ENCODE results near the gene ST6GALNAC2. TPM values are rescaled to one million over a fixed set of nuclear protein-coding genes. Genes with fewer than 3 reads are reported as not detected.
A peak's percentile ranks its signal among the peaks of the same experiment; 100 is the strongest.
"Not testable (repeated sequence)": the region's sequence is repeated elsewhere in the genome, so short reads cannot be mapped to it uniquely, and the experiment has no call there.

The ST6GALNAC2 gene
- total RNA-seq, 1 donor from 2014 or later, result 0.32 TPM

GRCh38 chr17:76617838-76618237 is 32.2 kb upstream of the ST6GALNAC2 start:
- H3K27ac Mint-ChIP-seq (ENCODE audit: unreplicated experiment), result no peak overlapping the region
- no peak overlapping the region for H3K4me3 Mint-ChIP-seq (ENCODE audit: unreplicated experiment)
- no peaks in the 10 kb centered on the region for H3K36me3 Mint-ChIP-seq (ENCODE audit: unreplicated experiment)
- H3K27me3 Mint-ChIP-seq (ENCODE audit: unreplicated experiment), result peaks cover 3% of the 10 kb centered on the region
- peaks cover 5% of the 10 kb centered on the region for H3K9me3 Mint-ChIP-seq (ENCODE audit: unreplicated experiment)
- no peak for DNase-seq
- H3K4me1 Mint-ChIP-seq (ENCODE audit: low read depth, unreplicated experiment), result no peaks in the 10 kb centered on the region
- TF ChIP-seq, protein P1, sequence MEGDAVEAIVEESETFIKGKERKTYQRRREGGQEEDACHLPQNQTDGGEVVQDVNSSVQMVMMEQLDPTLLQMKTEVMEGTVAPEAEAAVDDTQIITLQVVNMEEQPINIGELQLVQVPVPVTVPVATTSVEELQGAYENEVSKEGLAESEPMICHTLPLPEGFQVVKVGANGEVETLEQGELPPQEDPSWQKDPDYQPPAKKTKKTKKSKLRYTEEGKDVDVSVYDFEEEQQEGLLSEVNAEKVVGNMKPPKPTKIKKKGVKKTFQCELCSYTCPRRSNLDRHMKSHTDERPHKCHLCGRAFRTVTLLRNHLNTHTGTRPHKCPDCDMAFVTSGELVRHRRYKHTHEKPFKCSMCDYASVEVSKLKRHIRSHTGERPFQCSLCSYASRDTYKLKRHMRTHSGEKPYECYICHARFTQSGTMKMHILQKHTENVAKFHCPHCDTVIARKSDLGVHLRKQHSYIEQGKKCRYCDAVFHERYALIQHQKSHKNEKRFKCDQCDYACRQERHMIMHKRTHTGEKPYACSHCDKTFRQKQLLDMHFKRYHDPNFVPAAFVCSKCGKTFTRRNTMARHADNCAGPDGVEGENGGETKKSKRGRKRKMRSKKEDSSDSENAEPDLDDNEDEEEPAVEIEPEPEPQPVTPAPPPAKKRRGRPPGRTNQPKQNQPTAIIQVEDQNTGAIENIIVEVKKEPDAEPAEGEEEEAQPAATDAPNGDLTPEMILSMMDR (IDR thresholded peaks at IDR 0.05; ENCODE audit: partially characterized antibody, unreplicated experiment), result no peak

DNA sequence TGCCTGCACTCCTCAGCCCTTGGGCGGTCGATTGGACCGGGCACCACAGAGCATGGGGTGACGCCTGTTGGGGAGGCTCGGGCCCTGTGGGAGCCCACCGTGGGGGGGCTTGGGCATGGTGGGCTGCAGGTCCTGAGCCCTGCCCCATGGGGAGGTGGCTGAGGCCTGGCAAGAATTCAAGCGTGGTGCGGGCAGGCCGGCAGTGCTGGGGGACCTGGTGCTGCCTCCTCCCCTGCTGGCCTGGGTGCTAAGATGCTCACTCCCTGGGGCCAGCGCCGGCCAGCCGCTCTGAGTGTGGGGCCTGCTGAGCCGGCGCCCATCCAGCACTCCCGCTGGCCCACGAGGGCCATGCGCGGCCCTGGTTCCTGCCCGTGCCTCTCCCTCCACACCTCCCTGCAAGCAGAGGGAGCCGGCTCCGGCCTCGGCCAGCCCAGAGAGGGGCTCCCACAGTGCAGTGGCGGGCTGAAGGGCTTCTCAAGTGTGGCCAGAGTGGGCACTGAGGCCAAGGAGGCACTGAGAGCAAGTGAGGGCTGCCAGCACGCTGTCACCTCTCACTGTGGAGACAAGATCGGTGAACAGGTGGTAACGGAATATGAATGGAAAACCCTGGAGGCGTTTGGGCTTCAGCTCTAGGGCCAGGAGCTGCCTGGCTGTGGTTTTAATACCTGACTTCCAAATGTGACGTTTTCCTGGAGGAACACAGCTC is 29.4 kb upstream of the ST6GALNAC2 start:
- peaks cover 5% of the 10 kb centered on the region for H3K9me3 Mint-ChIP-seq (ENCODE audit: unreplicated experiment)
- TF ChIP-seq, protein P1 (IDR thresholded peaks at IDR 0.05; ENCODE audit: partially characterized antibody, unreplicated experiment), result no peak
- peaks cover 3% of the 10 kb centered on the region for H3K27me3 Mint-ChIP-seq (ENCODE audit: unreplicated experiment)
- no peak overlapping the region for H3K27ac Mint-ChIP-seq (ENCODE audit: unreplicated experiment)
- H3K4me1 Mint-ChIP-seq (ENCODE audit: low read depth, unreplicated experiment), result peaks cover 2% of the 10 kb centered on the region
- H3K36me3 Mint-ChIP-seq (ENCODE audit: unreplicated experiment), result peaks cover 12% of the 10 kb centered on the region
- no peak for DNase-seq
- no peak overlapping the region for H3K4me3 Mint-ChIP-seq (ENCODE audit: unreplicated experiment)

- H3K27me3 Mint-ChIP-seq (ENCODE audit: unreplicated experiment); DNase-seq; H3K9me3 Mint-ChIP-seq (ENCODE audit: unreplicated experiment); H3K4me3 Mint-ChIP-seq (ENCODE audit: unreplicated experiment); H3K4me1 Mint-ChIP-seq (ENCODE audit: low read depth, unreplicated experiment); H3K27ac Mint-ChIP-seq (ENCODE audit: unreplicated experiment): not testable (repeated sequence)
- H3K36me3 Mint-ChIP-seq (ENCODE audit: unreplicated experiment), result peaks cover 12% of the 10 kb centered on the region
Observed at GRCh38 chr17:76614064-76614759, 28.6 kb upstream of the ST6GALNAC2 start.

DNA sequence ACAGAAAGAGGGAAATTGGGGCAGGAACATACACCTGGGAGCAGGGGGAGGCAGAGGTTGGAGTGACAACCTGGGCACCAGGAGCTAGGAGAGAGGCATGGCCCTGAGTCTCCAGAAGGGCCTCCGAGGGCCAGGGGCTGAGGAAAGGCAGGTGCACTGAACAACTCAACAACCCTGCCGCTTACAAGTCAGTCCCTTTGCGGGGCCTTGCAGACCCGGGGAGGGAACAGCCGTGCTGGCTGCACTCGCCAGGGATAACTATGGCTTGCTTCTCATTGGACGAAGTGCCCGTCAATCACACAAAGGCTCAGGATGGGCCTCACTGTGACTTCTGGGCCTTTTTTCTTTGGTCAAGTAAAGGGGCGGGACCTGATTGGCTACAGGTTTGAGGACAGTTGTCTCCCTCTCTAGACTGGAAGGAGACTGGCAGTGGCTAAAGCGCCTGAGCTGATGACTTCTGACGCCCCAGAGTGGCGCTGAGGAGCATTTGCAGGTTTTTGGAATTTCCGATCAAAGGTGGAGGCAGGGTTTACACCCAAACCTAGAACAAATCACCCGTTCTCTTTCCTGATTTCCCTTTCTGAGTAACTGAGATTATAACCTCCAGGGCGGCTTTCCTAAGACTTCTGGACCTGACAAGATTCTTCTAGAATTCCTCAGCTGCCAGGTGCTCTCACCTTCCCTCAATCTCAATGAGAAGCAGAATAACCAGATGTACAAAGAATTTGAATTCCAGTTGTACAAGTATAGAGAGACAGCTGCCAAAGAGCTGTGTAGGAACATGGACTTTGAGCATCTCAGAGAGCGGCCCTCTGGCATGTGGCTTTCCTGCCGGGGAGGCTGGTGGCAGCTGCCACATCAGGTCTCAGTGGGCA is 27.6 kb upstream of the ST6GALNAC2 start:
- Mint-ChIP-seq H3K36me3 (ENCODE audit: unreplicated experiment) (peaks cover 12% of the 10 kb centered on the region), H3K4me1 (ENCODE audit: low read depth, unreplicated experiment) (peaks cover 2% of the 10 kb centered on the region), H3K27me3 (ENCODE audit: unreplicated experiment) (peaks cover 5% of the 10 kb centered on the region), H3K27ac (ENCODE audit: unreplicated experiment) (peak overlapping the region; percentile 28), H3K4me3 (ENCODE audit: unreplicated experiment) (peak overlapping the region; percentile 49), H3K9me3 (ENCODE audit: unreplicated experiment) (peaks cover 5% of the 10 kb centered on the region)
- TF ChIP-seq, protein P1 (IDR thresholded peaks at IDR 0.05; ENCODE audit: partially characterized antibody, unreplicated experiment), result no peak
- DNase-seq, result no peak

DNA sequence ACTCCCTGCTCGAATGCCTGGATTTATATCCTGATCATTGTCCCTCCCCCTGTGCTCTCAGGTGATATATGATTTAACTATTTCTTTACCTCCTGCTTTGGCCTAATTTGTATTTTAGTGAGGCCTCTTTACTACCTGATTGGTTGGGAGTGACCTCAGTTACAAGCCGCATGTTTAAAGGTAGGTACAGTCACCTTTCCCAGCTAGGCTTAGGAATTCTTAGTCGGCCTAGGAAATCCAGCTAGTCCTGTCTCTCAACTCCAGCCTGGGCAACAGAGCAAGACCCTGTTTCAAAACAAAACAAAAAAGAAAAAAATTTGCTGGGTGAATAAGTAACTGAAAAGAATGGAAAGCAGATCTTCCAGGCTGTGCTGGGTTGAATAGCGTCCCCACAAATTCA is 26.8 kb upstream of the ST6GALNAC2 start:
- Mint-ChIP-seq H3K27ac (ENCODE audit: unreplicated experiment) (no peak overlapping the region), H3K27me3 (ENCODE audit: unreplicated experiment) (peaks cover 5% of the 10 kb centered on the region), H3K36me3 (ENCODE audit: unreplicated experiment) (peaks cover 12% of the 10 kb centered on the region), H3K9me3 (ENCODE audit: unreplicated experiment) (peaks cover 3% of the 10 kb centered on the region), H3K4me3 (ENCODE audit: unreplicated experiment) (no peak overlapping the region), H3K4me1 (ENCODE audit: low read depth, unreplicated experiment) (peaks cover 2% of the 10 kb centered on the region)
- no peak for DNase-seq
- TF ChIP-seq, protein P1 (IDR thresholded peaks at IDR 0.05; ENCODE audit: partially characterized antibody, unreplicated experiment), result no peak

Measured in glutamatergic neuron (in vitro differentiated cells).